IPS DF 4.7 (cell line): ENCODE data around the gene C1orf94.

Source experiments
- DNase-seq: peaks from one replicate; pipeline ENCODE4 v3.0.0-alpha.2; 2013; ENCODE audit warnings: low spot score; ENCODE audit errors: extremely low read depth

Gene C1orf94

DNA sequence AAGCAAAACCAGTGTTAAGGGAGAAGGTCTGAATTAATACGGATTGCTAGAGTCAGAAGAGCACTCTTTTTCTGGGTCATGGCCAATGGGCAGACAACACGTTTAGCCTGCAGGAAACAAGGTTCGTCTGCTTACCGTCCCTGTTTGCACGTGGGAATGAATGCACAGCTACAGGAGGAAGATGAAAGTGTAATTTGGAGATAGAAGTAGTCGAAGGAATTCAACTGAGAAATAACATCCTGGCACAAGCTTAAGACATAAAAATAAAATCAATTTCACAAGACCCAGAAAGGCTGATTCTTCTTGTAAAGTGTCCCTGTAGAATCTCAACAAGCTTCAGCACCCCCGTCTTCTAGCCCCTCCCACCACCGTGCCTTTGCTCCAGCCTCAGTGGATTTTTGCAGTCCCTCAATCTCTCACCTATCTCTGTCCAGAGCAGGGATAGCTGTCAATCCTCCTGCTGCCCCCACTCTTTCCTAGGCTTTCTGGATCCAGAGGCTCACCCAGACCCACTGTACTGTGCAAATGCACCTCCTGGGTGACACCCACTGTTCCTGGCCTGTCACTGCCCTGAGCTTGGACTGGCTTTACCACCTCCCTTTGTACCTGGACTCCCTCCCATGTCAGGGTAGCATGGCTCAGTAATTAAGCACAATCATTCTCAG is 60.6 kb downstream of the C1orf94 start:
- no peak for DNase-seq

- no peak for DNase-seq
These were observed 69.3 kb downstream of the C1orf94 start for GRCh38 chr1:34245967-34246366.

DNA sequence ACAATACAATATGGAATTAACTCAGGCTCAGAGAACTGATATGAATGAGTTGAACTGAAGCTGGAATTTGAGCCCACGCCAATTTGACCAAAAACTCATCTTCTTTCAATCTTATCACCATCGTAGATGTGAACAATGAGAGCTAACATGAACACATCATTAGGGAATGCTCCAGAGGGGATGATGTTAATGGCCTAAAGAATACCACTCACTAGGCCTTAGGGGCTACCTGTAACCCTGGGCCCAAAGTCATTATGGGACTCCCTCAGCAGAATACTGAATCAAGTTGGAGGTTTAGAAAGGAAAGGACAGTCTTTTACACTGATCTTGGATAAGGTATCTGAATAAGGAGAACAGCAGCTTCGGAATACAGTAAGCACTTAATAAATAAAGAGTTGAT is 73.6 kb downstream of the C1orf94 start:
- no peak for DNase-seq

DNA sequence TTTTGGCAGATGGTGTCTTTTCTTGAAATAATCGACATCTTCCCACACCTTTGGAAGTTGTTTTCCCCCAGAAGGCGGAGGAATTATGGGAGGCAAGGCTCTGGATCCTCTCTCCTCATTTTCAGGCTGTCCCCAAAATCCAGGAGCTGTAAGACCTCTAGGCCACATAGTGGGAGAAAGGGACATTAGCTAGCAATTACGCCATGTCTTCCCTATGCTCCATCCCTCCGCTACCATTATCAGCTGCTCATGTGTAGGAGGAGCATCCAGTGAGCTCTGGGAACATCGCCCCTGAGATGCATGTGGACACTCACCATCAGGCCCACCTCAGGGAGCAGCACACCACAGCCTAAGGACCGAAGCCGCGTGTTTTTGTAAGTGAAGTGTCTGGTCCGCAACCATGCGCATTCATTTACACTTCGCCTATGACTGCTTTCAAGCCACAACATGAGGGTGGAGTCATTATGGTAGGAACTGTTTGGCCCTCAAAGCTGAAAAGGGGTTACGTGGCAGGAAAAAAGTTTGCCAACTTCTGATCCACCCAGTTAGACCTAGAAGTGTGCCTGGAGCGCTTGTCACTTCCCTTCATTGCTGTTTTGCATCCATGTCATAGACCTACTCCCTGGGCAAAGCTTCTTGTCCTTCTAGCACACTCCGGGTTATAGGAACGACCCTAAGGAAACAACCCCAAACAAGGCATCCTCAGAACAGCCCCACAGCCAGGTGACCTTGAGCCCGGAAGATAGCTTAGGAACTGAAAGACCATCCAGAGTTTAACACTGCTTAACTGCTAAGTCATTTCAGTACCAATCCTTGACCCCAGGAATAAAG is 85.5 kb downstream of the C1orf94 start:
- no peak for DNase-seq

DNA sequence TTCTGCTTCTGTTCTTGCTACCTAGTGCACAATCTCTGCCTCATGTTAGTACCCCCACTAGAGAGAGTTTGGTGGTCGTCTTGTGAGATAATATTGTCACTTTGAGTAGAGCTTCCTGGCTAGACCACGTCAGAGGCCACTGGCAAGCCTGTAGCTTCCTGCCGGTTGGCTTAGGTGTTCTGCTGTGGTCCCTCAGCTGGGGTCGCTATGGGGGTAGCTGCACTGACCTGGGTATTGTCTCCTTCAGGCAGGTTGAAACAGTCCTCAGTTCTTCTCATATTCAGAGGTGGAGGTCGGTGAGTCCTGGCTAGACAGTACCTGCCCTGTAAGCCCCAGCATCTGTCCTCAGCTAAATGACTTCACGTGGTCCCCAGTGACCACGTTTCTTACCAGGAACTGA is 86.2 kb downstream of the C1orf94 start:
- no peak for DNase-seq

GRCh38 chr1:34263406-34263805 is 86.7 kb downstream of the C1orf94 start:
- no peak for DNase-seq

DNA sequence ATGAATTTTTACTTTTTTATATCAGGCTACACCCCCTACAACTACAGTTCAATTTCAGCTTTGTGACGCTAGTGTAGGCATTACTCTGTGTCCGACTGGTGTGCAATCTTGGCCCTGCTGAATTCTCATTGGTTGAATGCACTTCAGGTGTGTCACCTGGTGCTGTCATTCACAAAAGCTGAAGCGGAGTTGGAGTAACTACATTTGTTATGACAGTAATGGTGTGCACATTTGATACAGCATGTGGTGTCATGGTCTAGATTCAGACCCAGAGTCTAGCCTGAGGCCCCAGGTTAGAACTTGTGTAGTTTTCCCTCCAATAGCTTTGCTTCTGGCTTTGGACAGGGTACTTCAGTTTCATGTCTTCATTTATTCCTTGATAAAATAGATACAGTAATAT is 88.7 kb downstream of the C1orf94 start:
- DNase-seq: no peak

- no peak for DNase-seq
These were observed 89.6 kb downstream of the C1orf94 start for GRCh38 chr1:34266127-34266951.

GRCh38 chr1:34267326-34267725 is 90.6 kb downstream of the C1orf94 start:
- DNase-seq: no peak

DNA sequence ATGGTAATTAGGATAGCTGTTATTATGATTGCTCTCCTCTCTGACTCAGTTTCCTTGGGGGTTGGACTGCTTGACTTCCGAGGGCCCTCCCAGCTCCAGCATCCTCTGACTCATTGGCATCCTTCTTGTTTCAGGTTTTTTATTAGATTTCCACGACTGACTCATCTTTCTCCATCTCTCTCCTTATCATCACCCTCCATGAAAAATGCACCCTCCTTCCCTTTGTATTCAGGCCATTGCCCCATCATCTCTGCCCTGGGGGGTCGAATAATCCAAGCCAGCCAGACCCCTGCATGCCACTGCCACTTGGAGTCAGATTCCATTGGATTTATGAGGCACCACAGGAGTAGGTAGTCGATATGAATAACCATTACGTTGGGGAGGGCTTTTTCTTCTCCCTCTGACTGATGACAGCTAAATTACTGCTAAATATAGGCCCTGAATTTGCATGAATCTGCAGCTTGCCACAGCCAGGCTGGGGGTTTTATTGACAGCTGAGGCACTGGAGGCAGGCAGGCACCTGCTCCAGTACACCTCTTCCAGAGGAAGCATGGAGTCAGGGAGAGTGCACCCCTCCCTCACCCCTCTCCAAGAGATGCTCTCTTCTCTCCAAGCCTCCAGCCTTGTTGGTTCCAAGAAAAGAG is 91.7 kb downstream of the C1orf94 start:
- no peak for DNase-seq
